Stomach smooth muscle (tissue), 2 donors: ENCODE results near the gene SEMA4D.

Source experiments
- H3K27ac ChIP-seq: one replicate; pipeline ENCODE4 v1.7.0; 2013; ENCODE audit warnings: mild to moderate bottlenecking, low read length, inconsistent platforms
- H3K27me3 ChIP-seq, 2 donors: one replicate each; pipeline ENCODE4 v1.7.0; 2013; ENCODE audit warnings: low read length in 2 of 2; ENCODE audit not compliant: insufficient read depth in 2 of 2, control insufficient read depth in 1 of 2
- H3K36me3 ChIP-seq, 2 donors: one replicate each; pipeline ENCODE4 v1.7.0; 2013; ENCODE audit warnings: low read length in 2 of 2; ENCODE audit not compliant: control insufficient read depth in 2 of 2, insufficient read depth in 2 of 2
- H3K4me1 ChIP-seq: one replicate; pipeline ENCODE4 v1.7.0; 2013; ENCODE audit warnings: low read length; ENCODE audit not compliant: control insufficient read depth, insufficient read depth
- H3K4me3 ChIP-seq, 2 donors: one replicate each; pipeline ENCODE4 v1.7.0; 2013; ENCODE audit warnings: low read length in 2 of 2
- H3K9ac ChIP-seq, 2 donors: one replicate each; pipeline ENCODE4 v1.7.0; 2013; ENCODE audit warnings: low read length in 2 of 2, mild to moderate bottlenecking in 1 of 2
- H3K9me3 ChIP-seq, 2 donors: one replicate each; pipeline ENCODE4 v1.7.0; 2013; ENCODE audit warnings: low read length in 2 of 2; ENCODE audit not compliant: control insufficient read depth in 2 of 2
- donor health status: healthy.
- donor health status: Pancreatic carcinoma.

The SEMA4D gene

DNA sequence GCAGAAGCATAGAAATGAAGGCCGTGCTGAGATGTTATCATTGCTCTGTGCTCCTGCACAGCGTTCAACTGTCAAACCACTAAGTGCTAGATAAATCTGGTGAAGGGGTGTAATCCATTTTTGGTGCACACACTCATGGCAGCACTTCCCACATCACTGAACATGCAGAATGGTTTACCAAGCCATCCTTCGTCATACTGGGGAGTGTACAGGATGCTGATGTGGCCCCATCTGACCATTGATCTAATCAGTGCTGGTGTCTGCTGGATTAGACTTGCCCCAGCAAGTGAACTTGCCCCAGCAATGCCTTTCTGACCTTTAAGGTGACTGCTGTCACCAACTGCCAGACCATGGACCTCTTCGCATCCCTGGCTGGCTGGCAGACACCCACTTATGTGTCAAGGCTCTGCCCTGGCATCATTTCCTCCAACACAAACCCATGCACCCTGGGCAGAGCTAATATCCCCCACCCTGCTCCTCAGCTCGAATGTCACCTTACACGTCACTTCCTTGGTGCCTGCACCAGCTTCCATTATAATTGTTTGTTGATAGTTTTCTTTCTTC, 4.2 kb upstream of the SEMA4D start:
- Histone ChIP-seq H3K27ac (no peak overlapping the region), H3K4me1 (peaks cover 3% of the 10 kb centered on the region), H3K27me3 (peaks cover 0 to 2% of the 10 kb centered on the region in 2 donors), H3K9me3 (no peaks in the 10 kb centered on the region), H3K36me3 (no peaks in the 10 kb centered on the region), H3K4me3 (no peak overlapping the region), H3K9ac (no peak overlapping the region)

DNA sequence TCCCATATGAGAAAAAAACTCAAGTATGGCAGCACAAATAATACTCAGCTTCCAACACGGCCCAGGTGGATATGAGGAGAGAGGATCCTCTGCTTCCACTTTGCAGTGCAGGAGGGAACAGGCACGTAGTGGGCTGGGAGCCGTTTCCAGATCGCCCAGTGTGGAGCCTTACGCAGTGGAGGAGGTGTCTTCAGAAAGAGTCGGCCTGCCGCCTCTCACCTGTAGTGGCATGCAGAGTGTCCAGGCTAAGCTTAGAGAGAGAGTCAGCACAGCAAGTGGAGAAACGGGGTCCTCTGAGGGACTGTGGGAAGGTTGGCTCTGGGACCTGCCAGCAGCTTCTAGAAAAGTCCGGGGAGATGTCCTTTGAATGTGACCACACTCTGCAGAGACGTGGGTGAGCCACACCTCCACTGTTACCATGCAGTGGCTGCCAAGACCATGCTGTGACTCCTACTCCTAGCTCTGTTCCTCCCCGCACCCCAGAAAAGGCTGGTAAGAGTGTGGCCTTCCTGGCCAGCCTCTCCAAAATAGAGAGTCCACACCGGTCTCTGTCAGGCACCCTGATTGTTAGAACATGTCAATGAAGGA, 3.5 kb upstream of the SEMA4D start:
- H3K4me1 ChIP-seq = peaks cover 10% of the 10 kb centered on the region
- peaks cover 0 to 2% of the 10 kb centered on the region in 2 donors for H3K27me3 ChIP-seq
- no peak overlapping the region for H3K9ac ChIP-seq
- no peaks in the 10 kb centered on the region for H3K9me3 ChIP-seq
- H3K27ac ChIP-seq = no peak overlapping the region
- H3K4me3 ChIP-seq = no peak overlapping the region
- H3K36me3 ChIP-seq = no peaks in the 10 kb centered on the region

DNA sequence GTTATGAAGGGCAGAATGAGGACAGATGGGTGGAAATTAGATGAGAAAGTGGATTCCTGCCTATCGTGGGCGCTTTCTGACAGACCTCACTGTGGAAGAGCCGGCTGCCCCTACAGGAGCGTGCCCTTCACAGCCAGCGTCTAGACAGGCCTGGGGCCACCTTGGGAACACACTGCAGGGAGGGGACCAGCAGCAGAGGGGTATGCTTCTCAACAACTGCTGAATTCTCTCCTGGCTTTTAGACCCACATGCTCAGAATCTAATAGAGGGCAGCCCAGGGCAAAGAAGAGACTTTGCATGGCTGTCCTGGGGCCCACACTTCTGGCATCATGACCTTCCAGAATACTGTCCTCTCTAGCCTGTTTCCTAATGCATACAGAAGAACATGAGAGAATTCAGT, 2.1 kb upstream of the SEMA4D start:
- Histone ChIP-seq H3K27me3 (peaks cover 0 to 2% of the 10 kb centered on the region in 2 donors), H3K9ac (no peak overlapping the region), H3K27ac (no peak overlapping the region), H3K4me3 (no peak overlapping the region), H3K4me1 (peaks cover 10% of the 10 kb centered on the region), H3K9me3 (no peaks in the 10 kb centered on the region), H3K36me3 (no peaks in the 10 kb centered on the region)

DNA sequence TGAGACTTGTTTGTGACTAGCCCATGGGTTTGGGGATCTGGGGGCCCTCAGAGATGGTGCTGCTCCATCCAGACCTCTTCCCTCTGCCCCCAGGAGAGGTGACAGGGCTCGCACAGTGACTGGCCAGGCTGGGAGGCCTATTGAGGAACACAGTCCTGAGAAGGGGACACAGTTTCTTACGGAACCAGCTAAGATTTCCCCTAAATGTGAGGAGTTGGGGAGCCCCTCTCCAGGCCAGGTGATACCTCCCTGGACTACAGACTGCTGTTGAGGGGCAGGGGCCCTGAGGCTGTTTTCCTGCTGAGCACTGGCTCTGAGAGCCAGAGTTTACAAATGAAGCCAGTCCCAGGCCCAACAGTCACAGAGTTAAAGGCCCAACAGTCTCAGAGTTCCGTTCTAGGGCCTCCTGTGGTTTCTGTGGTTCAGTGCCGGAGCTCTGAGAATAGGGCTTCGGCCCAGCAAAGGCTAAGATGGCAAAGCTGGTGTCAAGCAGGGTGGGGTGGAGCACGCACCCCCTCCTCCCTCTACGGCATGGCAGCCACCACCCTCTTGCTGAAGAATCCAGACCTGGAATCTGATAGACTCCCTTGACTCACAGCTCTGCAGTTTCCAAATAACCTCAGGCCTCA, 1.1 kb upstream of the SEMA4D start:
- Histone ChIP-seq H3K4me3 (no peak overlapping the region), H3K36me3 (no peaks in the 10 kb centered on the region), H3K9ac (no peak overlapping the region), H3K9me3 (no peaks in the 10 kb centered on the region), H3K27me3 (peaks cover 0 to 2% of the 10 kb centered on the region in 2 donors), H3K27ac (no peak overlapping the region), H3K4me1 (peaks cover 10% of the 10 kb centered on the region)

DNA sequence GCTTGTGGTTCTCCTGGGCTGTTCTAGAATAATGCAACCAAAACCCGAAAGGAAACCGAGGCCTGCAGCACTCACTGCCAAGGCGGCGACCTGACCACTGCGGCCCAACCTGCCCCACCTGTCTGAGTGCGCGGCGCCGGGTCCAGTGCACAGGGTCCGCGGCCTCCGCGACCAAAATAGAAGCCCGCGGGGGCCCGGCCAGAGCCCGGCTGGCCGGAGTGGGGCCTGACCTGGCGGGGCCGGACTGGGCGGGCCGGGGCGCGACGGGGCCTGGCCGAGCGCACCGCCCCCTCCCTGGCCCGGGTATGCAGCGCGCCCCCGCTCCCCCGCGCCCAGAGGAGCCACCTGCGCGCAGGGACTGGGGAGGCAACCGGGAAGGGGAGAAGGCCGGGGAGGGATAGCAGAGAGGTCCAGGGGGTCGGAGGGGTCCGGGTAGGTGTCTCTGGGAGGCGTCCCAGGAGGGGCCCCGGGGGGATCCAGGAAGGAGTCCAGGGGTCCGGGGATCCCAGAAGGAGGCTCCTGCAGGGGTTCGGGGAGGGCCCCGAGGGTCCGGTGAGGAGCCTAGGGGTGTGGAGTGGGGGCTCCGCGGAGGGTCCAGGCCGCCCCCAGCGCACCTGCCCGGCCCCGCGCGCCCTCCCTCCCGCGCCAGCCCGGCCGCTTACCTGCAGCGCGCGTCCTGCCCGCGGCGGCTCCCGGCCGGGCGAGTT, 503 bp downstream of the SEMA4D start:
- peak overlapping the region; percentile 29 to 42 for H3K9ac ChIP-seq
- H3K36me3 ChIP-seq = no peaks in the 10 kb centered on the region
- H3K27me3 ChIP-seq = peaks cover 0 to 2% of the 10 kb centered on the region in 2 donors
- no peaks in the 10 kb centered on the region for H3K9me3 ChIP-seq
- peak overlapping the region; percentile 42 to 69 for H3K4me3 ChIP-seq
- H3K27ac ChIP-seq = no peak overlapping the region
- H3K4me1 ChIP-seq = peaks cover 10% of the 10 kb centered on the region

DNA sequence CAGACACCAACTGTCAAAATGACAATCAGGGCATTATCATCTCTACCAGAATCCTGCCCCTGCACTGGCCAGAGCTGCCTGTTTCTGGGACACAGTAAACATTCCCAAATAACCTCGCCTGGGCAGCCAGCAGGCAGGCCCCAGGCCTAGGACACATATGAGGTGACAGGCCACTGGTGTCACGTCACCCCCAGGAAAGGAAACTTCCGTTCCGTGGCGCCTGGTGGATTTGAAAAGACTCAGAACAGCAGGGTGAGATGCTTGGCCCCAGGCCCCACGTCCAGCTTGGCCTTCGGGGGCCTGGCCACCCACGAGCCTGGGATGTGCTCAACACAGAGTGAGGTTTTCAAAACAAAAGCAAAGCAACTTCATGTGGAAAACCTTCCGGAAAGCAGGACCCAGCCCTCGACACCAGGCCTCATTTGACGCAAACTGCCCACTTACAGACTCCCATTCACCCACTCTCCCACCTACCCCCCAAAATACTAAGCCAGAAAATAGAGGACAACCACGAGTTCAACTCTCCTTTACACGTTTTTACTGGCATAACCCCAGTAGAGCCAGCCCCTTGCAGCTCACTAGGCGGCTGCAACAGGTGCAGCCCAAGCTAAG, 1.2 kb downstream of the SEMA4D start:
- Histone ChIP-seq H3K36me3 (no peaks in the 10 kb centered on the region), H3K4me3 (peak overlapping the region; percentile 42 to 69), H3K4me1 (peaks cover 10% of the 10 kb centered on the region), H3K9ac (peak overlapping the region in 1 of 2 donors; percentile 29), H3K27ac (no peak overlapping the region), H3K9me3 (no peaks in the 10 kb centered on the region), H3K27me3 (peaks cover 0 to 2% of the 10 kb centered on the region in 2 donors)

DNA sequence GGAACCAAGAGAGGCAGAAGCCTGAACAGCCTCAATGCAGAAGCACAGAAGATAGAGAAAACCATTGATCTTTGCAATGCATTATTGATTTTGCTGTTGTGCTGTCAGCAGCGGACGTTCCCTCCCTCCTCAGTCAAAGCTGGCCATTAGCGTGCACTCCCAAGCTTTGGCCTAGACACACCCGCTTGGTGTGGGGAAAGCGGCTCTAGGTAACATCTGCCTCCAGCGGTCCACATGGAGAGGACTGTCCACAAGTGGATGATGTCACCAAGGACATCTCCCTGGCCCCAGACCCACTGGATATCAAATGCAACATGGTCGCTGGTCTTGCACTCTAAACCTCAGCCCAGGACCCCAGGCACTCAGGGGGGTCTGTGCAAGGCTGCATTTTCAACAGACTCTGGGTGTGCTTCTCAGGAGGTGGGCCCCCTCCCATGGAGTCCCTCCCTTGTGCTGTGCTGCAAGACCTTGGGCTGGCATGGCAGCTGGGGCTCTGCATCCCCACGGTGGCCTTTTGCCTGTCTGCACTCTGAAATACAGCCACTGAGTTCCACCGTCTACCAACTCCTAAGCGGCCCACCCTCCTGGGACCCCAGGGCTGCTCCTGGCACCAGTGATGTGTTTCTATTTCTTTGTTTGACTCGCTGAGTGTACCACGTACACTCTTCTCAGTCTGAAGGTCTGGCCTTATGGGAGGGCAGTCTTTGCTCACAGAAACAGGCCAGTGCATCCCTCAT, 1.9 kb downstream of the SEMA4D start:
- Histone ChIP-seq H3K27ac (no peak overlapping the region), H3K4me1 (peaks cover 10% of the 10 kb centered on the region), H3K4me3 (peak overlapping the region in 1 of 2 donors; percentile 69), H3K27me3 (peaks cover 0 to 2% of the 10 kb centered on the region in 2 donors), H3K9me3 (no peaks in the 10 kb centered on the region), H3K9ac (no peak overlapping the region), H3K36me3 (no peaks in the 10 kb centered on the region)

DNA sequence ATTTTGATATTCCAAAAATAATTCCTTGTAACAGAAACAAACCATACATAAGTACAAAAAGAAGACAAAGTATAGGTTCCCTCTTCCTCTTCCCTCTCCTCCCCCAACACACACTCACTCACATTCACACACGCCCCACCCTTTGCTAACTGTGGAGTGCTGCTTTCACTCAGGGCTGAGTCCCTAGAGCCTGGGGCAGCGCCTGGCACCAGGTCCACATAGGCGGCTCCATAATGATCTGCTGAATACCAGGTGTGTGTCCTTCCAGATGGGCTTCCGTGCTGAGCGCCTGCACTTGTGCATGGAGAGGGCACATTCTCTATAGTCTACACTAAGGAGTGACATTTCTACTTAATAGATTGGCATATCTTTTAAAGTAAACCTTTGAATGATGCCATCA, 3.7 kb downstream of the SEMA4D start:
- Histone ChIP-seq H3K36me3 (no peaks in the 10 kb centered on the region), H3K27me3 (peaks cover 0 to 2% of the 10 kb centered on the region in 2 donors), H3K4me1 (peaks cover 10% of the 10 kb centered on the region), H3K4me3 (no peak overlapping the region), H3K27ac (no peak overlapping the region), H3K9me3 (no peaks in the 10 kb centered on the region), H3K9ac (no peak overlapping the region)

DNA sequence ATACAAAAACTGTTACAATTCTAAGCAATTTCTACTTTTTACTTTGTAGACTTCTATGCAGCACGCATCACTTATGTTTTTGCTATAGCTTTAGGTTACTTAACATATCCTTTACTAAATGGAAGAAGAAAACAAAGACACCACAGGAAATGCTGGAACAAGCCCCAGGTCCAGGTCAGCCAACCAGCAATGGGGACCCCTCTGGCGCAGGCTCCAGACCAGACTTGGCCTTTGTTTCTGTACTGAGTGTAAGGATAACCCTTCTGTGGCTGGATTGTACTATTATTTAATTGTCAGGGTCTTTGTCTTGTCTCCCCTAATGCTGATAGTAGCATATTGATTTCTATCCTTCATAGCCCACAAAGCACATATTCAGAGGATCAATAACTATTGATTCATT, 4.2 kb downstream of the SEMA4D start:
- Histone ChIP-seq H3K27ac (no peak overlapping the region), H3K27me3 (peaks cover 0 to 2% of the 10 kb centered on the region in 2 donors), H3K9ac (no peak overlapping the region), H3K36me3 (no peaks in the 10 kb centered on the region), H3K4me3 (no peak overlapping the region), H3K9me3 (no peaks in the 10 kb centered on the region), H3K4me1 (peaks cover 10% of the 10 kb centered on the region)

DNA sequence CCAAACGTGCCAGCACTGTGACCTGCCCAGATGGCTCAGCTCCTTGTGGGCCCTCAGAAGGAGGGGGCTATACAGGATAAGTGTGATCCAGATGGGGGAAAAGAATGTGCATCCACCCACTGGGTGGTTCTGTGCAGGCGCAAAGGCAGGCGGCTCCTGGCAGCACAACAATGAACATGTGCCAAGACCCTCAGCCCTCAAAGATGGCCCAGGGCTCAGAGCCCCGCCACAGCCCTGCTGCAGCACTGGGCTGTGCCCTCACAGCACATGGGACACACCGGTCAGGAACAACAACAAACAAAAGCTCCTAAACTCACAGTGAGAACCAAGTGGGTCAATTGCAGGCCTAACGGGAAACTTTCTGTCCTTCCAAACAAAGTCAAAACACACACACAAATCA, 4.7 kb downstream of the SEMA4D start:
- H3K36me3 ChIP-seq = no peaks in the 10 kb centered on the region
- peaks cover 9% of the 10 kb centered on the region for H3K4me1 ChIP-seq

More for the DNA sequence above, 4.7 kb downstream of the SEMA4D start:
- H3K9me3 ChIP-seq = no peaks in the 10 kb centered on the region
- H3K9ac ChIP-seq = no peak overlapping the region
- no peak overlapping the region for H3K27ac ChIP-seq
- no peaks in the 10 kb centered on the region for H3K27me3 ChIP-seq
- H3K4me3 ChIP-seq = no peak overlapping the region
